T-helper 17 cell (primary cell): ENCODE data around the gene TBCK. TPM values are rescaled to one million over a fixed set of nuclear protein-coding genes. Genes with fewer than 3 reads are reported as not detected.

Experiments
- ATAC-seq: fragments of 150-1000 bp; cut with Tn5 transposase; 2 replicates; pipeline ENCODE4 v1.10.0; 2021; ENCODE audit warnings: mild to moderate bottlenecking, moderate library complexity
- DNase-seq, 3 donors: peaks; one replicate each; pipeline versions ENCODE4 v3.0.0 to v3.0.0-alpha.2; 2020 to 2021
- H3K9me3 ChIP-seq: one replicate; pipeline ENCODE4 v1.7.0; 2013; ENCODE audit warnings: low read length, mild to moderate bottlenecking; ENCODE audit not compliant: control insufficient read depth, poor library complexity, severe bottlenecking
- H3K27ac Mint-ChIP-seq: one replicate; pipeline ENCODE4 v1.8.0; 2022; ENCODE audit warnings: mild to moderate bottlenecking, moderate library complexity, mixed read lengths
- H3K27me3 Mint-ChIP-seq: one replicate; pipeline ENCODE4 v1.8.0; 2022; ENCODE audit warnings: mixed read lengths
- H3K36me3 Mint-ChIP-seq: one replicate; pipeline ENCODE4 v1.8.0; 2022; ENCODE audit warnings: low read depth, mixed read lengths
- H3K4me1 Mint-ChIP-seq: one replicate; pipeline ENCODE4 v1.8.0; 2022; ENCODE audit warnings: mild to moderate bottlenecking, mixed read lengths
- H3K4me3 Mint-ChIP-seq: one replicate; pipeline ENCODE4 v1.8.0; 2022; ENCODE audit warnings: mild to moderate bottlenecking, moderate library complexity, mixed read lengths
- total RNA-seq, 4 donors: library from RNA in 2 of 4; stranded (reverse) in 2 of 4; gene quantifications; one replicate each; pipeline ENCODE4 v1.2.3 and lab custom pipeline; 2022 to 2026

The TBCK gene
- total RNA-seq, 2 donors from 2014 or later = 41.6 to 43.2 TPM

GRCh38 chr4:106210021-106210420 is 106.0 kb downstream of the TBCK start:
- ATAC-seq (no peak), DNase-seq (no peak)
- no peaks in the 10 kb centered on the region for H3K36me3 Mint-ChIP-seq
- H3K4me3 Mint-ChIP-seq = no peak overlapping the region
- H3K27ac Mint-ChIP-seq = no peak overlapping the region
- no peaks in the 10 kb centered on the region for H3K9me3 ChIP-seq
- peaks cover 3% of the 10 kb centered on the region for H3K4me1 Mint-ChIP-seq
- no peaks in the 10 kb centered on the region for H3K27me3 Mint-ChIP-seq

DNA sequence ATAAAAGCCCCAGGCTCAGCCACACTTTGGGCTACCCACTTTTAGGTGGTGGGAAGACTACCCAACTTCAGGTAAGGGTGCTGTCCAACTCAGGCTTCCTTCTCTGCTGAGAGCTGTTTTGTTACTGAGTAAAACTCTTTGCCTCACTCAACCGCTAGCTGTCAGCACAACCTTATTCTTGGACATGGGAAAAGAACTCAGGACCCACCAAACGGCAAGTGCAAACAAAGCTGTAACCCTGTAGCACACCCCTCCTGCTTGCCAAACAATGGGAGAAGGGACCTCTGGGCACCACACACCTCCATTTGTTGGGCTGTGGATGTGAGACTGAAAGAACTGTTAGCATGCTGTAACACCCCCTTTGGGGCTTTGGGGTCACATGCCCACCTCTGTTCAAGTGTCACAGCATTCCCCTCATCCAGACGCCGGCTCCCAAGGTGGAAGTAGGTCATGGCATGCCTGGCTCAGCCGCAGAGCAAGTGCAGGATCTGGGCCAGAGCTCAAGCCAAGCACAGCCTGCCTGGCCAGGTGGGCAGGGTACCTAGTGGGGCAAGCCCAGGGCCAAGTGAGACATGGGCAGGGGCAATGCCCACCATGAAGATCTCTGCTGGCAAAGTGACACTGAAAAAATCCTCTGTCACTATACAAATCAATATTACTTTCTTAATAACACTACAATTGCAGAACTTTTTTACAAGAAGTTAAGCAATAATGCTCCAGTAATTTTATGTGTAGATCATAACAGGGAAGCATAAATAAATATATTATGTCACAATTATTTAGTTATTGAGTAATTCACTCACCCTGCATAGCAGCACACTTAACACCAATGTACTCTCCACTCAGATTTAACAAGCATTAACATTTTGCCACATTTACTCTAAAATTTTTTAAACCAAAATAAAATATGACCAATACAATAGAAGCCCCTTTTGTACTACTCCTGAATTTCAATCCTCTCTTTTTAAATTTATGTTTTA is 107.2 kb downstream of the TBCK start:
- H3K27me3 Mint-ChIP-seq = no peaks in the 10 kb centered on the region
- H3K9me3 ChIP-seq = no peaks in the 10 kb centered on the region
- no peaks in the 10 kb centered on the region for H3K36me3 Mint-ChIP-seq
- H3K4me1 Mint-ChIP-seq = peaks cover 3% of the 10 kb centered on the region
- H3K27ac Mint-ChIP-seq = no peak overlapping the region
- DNase-seq (no peak), ATAC-seq (no peak)
- no peak overlapping the region for H3K4me3 Mint-ChIP-seq

DNA sequence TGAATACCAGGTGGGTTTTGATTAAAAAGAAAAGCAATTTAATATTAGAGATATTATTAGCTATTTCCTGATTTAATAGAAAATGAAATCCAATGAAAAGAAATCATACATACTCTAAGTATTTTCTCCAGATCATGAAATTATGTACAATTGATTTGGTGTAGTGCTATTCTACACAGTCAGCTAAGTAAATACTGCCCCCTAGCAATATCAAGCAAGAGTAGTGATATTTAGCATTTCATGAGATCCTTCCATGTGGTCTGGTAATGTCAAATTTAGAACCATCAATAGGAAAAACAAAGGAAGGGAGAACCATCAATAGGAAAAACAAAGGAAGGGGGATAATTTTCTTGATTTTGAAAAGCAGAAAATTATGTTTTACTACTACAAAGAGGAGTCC is 114.6 kb downstream of the TBCK start:
- Mint-ChIP-seq H3K27me3 (no peaks in the 10 kb centered on the region), H3K27ac (no peak overlapping the region), H3K4me3 (no peak overlapping the region), H3K4me1 (peaks cover 2% of the 10 kb centered on the region), H3K36me3 (peaks cover 7% of the 10 kb centered on the region)
- H3K9me3 ChIP-seq = no peaks in the 10 kb centered on the region
- DNase-seq (no peak), ATAC-seq (no peak)

DNA sequence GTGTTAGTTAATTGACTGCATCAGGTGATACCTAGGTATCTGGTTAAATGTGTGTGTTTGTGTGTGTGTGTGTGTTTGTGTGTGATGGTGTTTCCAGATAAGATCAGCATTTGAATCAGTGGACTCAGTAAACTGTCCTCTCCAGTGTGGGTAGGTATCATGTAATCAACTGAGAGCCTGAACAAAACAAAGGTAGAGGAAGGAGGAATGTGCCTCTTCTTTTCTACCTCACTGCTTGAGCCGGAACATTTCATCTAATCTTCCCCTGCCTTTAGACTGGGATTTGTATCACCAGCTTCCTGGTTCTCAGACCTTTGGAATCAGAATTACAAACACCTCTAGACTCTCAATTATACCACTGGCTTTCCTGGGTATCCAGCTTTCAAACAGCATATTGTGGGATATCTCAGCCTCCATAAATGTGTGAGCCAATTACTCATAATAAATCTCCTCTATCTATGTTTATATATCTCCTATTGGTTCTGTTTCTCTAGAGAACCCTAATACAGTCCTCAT is 120.5 kb downstream of the TBCK start:
- H3K4me1 Mint-ChIP-seq = peaks cover 2% of the 10 kb centered on the region

DNA sequence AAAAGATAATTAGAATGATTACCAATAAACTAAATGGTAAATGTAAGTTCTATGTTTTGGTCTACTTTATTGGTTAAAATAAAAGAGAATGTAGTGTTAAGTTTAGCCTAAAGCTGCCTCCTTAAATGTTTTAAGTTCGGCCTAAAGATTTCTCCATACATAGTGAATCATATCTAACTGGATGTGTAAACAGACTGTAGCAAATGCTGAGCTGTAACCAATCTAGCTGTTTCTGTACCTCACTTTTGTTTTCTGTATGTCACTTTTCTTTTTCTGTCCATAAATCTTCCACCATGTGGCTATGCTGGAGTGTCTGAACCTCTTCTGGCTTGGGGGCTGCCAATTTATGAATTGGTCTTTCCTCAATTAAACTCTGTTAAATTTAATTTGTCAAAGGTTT is 121.2 kb downstream of the TBCK start:
- no peak for DNase-seq
- H3K36me3 Mint-ChIP-seq = peaks cover 13% of the 10 kb centered on the region
- H3K4me3 Mint-ChIP-seq = no peak overlapping the region

More for the DNA sequence above, 120.5 kb downstream of the TBCK start:
- no peak for DNase-seq
- Mint-ChIP-seq H3K4me3 (no peak overlapping the region), H3K27ac (no peak overlapping the region), H3K27me3 (no peaks in the 10 kb centered on the region), H3K36me3 (peaks cover 13% of the 10 kb centered on the region)
- no peak for ATAC-seq
- H3K9me3 ChIP-seq = no peaks in the 10 kb centered on the region

DNA sequence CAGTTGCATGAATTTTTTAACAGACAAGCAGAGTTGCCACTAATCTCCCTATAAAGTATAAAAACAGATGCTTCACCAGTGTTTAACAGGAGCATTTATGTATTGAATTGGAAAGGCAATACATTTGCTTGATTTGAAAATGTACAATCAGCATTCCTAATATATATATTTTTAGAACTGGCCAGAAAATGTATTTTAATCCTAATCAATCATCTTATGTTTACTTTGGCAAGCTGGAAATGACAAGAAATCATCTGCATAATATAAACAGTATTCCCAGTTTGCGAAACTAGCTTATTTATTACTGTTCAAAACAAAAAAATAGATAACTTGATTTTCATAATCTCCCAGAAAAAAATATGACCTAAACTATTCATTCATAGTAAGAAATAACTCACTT is 123.9 kb downstream of the TBCK start:
- DNase-seq = no peak
- Mint-ChIP-seq H3K4me1 (no peaks in the 10 kb centered on the region), H3K27me3 (no peaks in the 10 kb centered on the region), H3K4me3 (no peak overlapping the region), H3K36me3 (peaks cover 8% of the 10 kb centered on the region), H3K27ac (no peak overlapping the region)
- no peaks in the 10 kb centered on the region for H3K9me3 ChIP-seq
- no peak for ATAC-seq

More for the DNA sequence above, 121.2 kb downstream of the TBCK start:
- no peaks in the 10 kb centered on the region for H3K9me3 ChIP-seq
- Mint-ChIP-seq H3K27ac (no peak overlapping the region), H3K4me1 (peaks cover 2% of the 10 kb centered on the region), H3K27me3 (no peaks in the 10 kb centered on the region)
- ATAC-seq = no peak

GRCh38 chr4:106186201-106186600 is 129.8 kb downstream of the TBCK start:
- Mint-ChIP-seq H3K27ac (no peak overlapping the region), H3K27me3 (no peaks in the 10 kb centered on the region), H3K36me3 (peaks cover 6% of the 10 kb centered on the region), H3K4me1 (no peaks in the 10 kb centered on the region), H3K4me3 (no peak overlapping the region)
- no peaks in the 10 kb centered on the region for H3K9me3 ChIP-seq
- DNase-seq (no peak), ATAC-seq (no peak)

GRCh38 chr4:106183551-106183950 is 132.5 kb downstream of the TBCK start:
- H3K36me3 Mint-ChIP-seq = peaks cover 4% of the 10 kb centered on the region

DNA sequence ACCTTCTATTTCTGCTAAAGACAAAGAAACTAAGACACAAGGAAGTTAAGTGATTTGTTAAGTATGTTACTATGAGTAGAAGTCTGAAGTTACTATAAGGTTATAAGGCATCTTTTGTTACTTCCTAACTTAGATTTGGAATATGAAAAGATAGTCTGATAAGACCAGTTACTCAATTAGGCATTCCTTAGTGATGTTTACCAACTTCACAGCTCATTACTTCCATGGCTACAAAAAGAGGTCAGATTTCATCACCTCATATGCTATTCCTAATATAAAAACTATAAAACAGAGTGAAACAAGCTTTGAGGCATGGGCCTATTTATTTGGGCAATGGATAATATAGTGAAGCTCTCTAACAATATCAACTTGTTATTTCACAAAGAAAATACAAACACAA is 143.1 kb downstream of the TBCK start:
- Mint-ChIP-seq H3K27me3 (no peaks in the 10 kb centered on the region), H3K27ac (no peak overlapping the region), H3K4me1 (no peaks in the 10 kb centered on the region), H3K36me3 (peaks cover 4% of the 10 kb centered on the region), H3K4me3 (no peak overlapping the region)
- H3K9me3 ChIP-seq = no peaks in the 10 kb centered on the region
- no peak for ATAC-seq
- DNase-seq = no peak

More at GRCh38 chr4:106183551-106183950, 132.5 kb downstream of the TBCK start:
- H3K4me1 Mint-ChIP-seq = no peaks in the 10 kb centered on the region
- DNase-seq (no peak), ATAC-seq (no peak)
- H3K27ac Mint-ChIP-seq = no peak overlapping the region
- no peak overlapping the region for H3K4me3 Mint-ChIP-seq
- no peaks in the 10 kb centered on the region for H3K27me3 Mint-ChIP-seq
- H3K9me3 ChIP-seq = no peaks in the 10 kb centered on the region

DNA sequence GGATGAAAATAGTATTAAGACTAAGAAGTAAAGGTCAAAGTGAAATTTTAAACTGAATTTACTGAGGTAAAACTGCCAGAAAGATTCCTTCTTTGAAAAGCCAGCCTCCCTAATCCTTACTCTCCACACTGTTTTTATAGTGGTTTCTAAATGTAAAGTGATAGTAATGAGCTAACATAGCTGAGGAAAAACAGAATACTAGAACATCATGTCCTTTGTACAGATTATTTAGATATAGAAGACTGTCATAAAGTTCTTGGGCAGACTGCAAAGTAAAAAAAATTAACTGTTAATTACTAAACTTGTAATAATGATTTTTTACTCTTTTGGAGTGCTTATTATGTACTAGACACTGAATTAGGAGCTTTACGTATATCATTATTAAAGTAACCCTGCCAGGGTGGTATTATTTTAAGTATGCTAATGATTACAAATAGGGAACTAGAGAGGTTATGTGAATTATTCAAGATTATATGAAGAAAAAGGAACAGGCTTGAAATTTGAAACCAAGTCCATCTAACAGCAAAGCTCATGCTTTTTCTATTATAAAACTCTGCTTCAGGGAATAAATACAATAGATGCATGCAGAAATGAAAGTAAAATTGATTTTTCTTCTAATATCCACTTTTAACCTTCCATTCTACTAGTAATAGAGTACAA is 150.5 kb downstream of the TBCK start:
- Mint-ChIP-seq H3K27ac (no peak overlapping the region), H3K4me1 (no peaks in the 10 kb centered on the region), H3K4me3 (no peak overlapping the region), H3K27me3 (no peaks in the 10 kb centered on the region), H3K36me3 (peaks cover 6% of the 10 kb centered on the region)
- no peaks in the 10 kb centered on the region for H3K9me3 ChIP-seq
- ATAC-seq (no peak), DNase-seq (no peak)

DNA sequence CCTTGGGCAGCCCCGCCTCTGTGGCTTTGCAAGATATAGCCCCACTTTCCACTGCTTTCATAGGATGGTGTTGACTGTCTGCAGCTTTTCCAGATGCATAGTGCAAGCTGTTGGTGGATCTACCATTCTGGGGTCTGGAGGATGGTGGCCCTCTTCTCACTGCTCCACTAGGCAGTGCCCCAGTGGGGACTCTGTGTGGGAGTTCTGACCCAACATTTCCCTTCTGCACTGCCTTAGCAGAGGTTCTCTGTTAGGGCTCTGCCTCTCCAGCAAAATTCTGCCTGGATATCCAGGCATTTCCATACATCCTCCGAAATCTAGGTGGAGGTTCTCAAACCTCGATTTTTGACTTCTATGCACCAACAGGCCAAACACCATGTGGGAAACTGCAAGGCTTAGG is 153.7 kb downstream of the TBCK start:
- no peaks in the 10 kb centered on the region for H3K4me1 Mint-ChIP-seq
- ATAC-seq (no peak), DNase-seq (no peak)
- H3K27me3 Mint-ChIP-seq = no peaks in the 10 kb centered on the region
- no peak overlapping the region for H3K4me3 Mint-ChIP-seq
- no peak overlapping the region for H3K27ac Mint-ChIP-seq
- no peaks in the 10 kb centered on the region for H3K9me3 ChIP-seq
- peaks cover 13% of the 10 kb centered on the region for H3K36me3 Mint-ChIP-seq

- Mint-ChIP-seq H3K4me1 (no peaks in the 10 kb centered on the region), H3K36me3 (peaks cover 13% of the 10 kb centered on the region), H3K4me3 (no peak overlapping the region), H3K27ac (no peak overlapping the region), H3K27me3 (no peaks in the 10 kb centered on the region)
- no peak for ATAC-seq
- no peak for DNase-seq
- no peaks in the 10 kb centered on the region for H3K9me3 ChIP-seq
Measured at GRCh38 chr4:106160560-106160959, 155.4 kb downstream of the TBCK start.

- H3K36me3 Mint-ChIP-seq = no peaks in the 10 kb centered on the region
Measured at GRCh38 chr4:106149911-106150310, 166.1 kb downstream of the TBCK start.

More at GRCh38 chr4:106149911-106150310, 166.1 kb downstream of the TBCK start:
- no peaks in the 10 kb centered on the region for H3K9me3 ChIP-seq
- Mint-ChIP-seq H3K27ac (no peak overlapping the region), H3K4me3 (no peak overlapping the region), H3K27me3 (no peaks in the 10 kb centered on the region), H3K4me1 (no peaks in the 10 kb centered on the region)
- DNase-seq (no peak), ATAC-seq (no peak)
